Neural progenitor cell (in vitro differentiated cells): Measurements from ENCODE around the gene GRIK1. TPM values are rescaled to one million over a fixed set of nuclear protein-coding genes. Genes with fewer than 3 reads are reported as not detected.

ENCODE experiments used
- DNase-seq: peaks from one replicate; pipeline ENCODE4 v3.0.0-alpha.2; 2016; ENCODE audit warnings: low spot score
- H2AFZ ChIP-seq: fragments of 200-600 bp; sonication (generic); replicated peaks from 2 replicates; pipeline ENCODE4 v1.6.1; 2016; ENCODE audit warnings: antibody characterized with exemption
- H3F3A ChIP-seq: fragments of 200-600 bp; sonication (generic); 2 replicates; pipeline ENCODE4 v1.6.1; 2016; ENCODE audit warnings: antibody characterized with exemption, low read depth
- H3K27ac ChIP-seq: fragments of 200-600 bp; sonication (generic); 2 replicates; pipeline ENCODE4 v1.5.1; 2016; ENCODE audit warnings: mild to moderate bottlenecking
- H3K27me3 ChIP-seq: fragments of 200-600 bp; sonication (generic); 2 replicates; pipeline ENCODE4 v1.6.1; 2016; ENCODE audit warnings: mild to moderate bottlenecking, moderate library complexity
- H3K36me3 ChIP-seq: fragments of 200-600 bp; sonication (generic); 2 replicates; pipeline ENCODE4 v1.5.1; 2016
- H3K4me1 ChIP-seq: fragments of 200-600 bp; sonication (generic); 2 replicates; pipeline ENCODE4 v1.6.1; 2016; ENCODE audit warnings: mixed run types
- H3K4me2 ChIP-seq: fragments of 200-600 bp; sonication (generic); 2 replicates; pipeline ENCODE4 v1.6.1; 2016
- H3K4me3 ChIP-seq: fragments of 200-600 bp; sonication (generic); 2 replicates; pipeline ENCODE4 v1.5.1; 2016
- H3K79me2 ChIP-seq: fragments of 200-600 bp; sonication (generic); 2 replicates; pipeline ENCODE4 v1.6.1; 2016; ENCODE audit warnings: low read depth
- H3K9ac ChIP-seq: fragments of 200-600 bp; sonication (generic); 2 replicates; pipeline ENCODE4 v1.6.1; 2016
- H3K9me3 ChIP-seq: fragments of 200-600 bp; sonication (generic); 2 replicates; pipeline ENCODE4 v1.5.1; 2016; ENCODE audit warnings: low read depth
- H4K20me1 ChIP-seq: fragments of 200-600 bp; sonication (generic); 2 replicates; pipeline ENCODE4 v1.6.1; 2016; ENCODE audit warnings: low read depth
- H3K27ac Mint-ChIP-seq: 3 replicates; pipeline ENCODE4 v1.8.0; 2021; ENCODE audit warnings: mixed read lengths
- H3K27me3 Mint-ChIP-seq: 2 replicates; pipeline ENCODE4 v1.8.0; 2022; ENCODE audit warnings: low read depth, mild to moderate bottlenecking, inconsistent platforms, moderate library complexity, mixed read lengths; ENCODE audit not compliant: insufficient read depth
- H3K36me3 Mint-ChIP-seq: 3 replicates; pipeline ENCODE4 v1.8.0; 2021; ENCODE audit warnings: mixed read lengths
- H3K4me1 Mint-ChIP-seq: 3 replicates; pipeline ENCODE4 v1.8.0; 2021; ENCODE audit warnings: mixed read lengths
- H3K4me3 Mint-ChIP-seq: 3 replicates; pipeline ENCODE4 v1.8.0; 2021; ENCODE audit warnings: mild to moderate bottlenecking, moderate library complexity, mixed read lengths
- H3K9me3 Mint-ChIP-seq: 3 replicates; pipeline ENCODE4 v1.8.0; 2020; ENCODE audit warnings: mixed read lengths
- CTCF ChIP-seq: fragments of 200-600 bp; sonication (generic); IDR thresholded peaks from 2 replicates; pipeline ENCODE4 v1.5.1; 2017; ENCODE audit warnings: antibody characterized with exemption, mild to moderate bottlenecking
- EZH2 ChIP-seq: fragments of 200-600 bp; sonication (generic); IDR thresholded peaks from 2 replicates; pipeline ENCODE4 v1.6.1; 2017; ENCODE audit warnings: antibody characterized with exemption, mild to moderate bottlenecking, moderate library complexity
- EZH2phosphoT487 ChIP-seq: fragments of 200-600 bp; sonication (generic); IDR thresholded peaks from 2 replicates; pipeline ENCODE4 v1.6.1; 2017; ENCODE audit warnings: antibody characterized with exemption
- total RNA-seq: library from RNA; depleted of rRNA; stranded (reverse); fragments of >200 nt; gene quantifications from 2 replicates; pipeline ENCODE4 v1.2.3, GENCODE V29; 2015; ENCODE audit warnings: low replicate concordance

The GRIK1 gene
- total RNA-seq, 1 donor from 2014 or later: 1.6 TPM

GRCh38 chr21:29822064-29822463 lies 117.7 kb downstream of the GRIK1 start:
- no peak overlapping the region for H3K4me3 Mint-ChIP-seq
- Histone ChIP-seq H3K9ac (no peak overlapping the region), H3K4me1 (no peaks in the 10 kb centered on the region), H3K79me2 (no peaks in the 10 kb centered on the region), H2AFZ (no peak overlapping the region), H3K36me3 (no peaks in the 10 kb centered on the region), H4K20me1 (no peaks in the 10 kb centered on the region), H3F3A (no peaks in the 10 kb centered on the region), H3K27me3 (no peaks in the 10 kb centered on the region), H3K4me2 (no peak overlapping the region), H3K27ac (no peak overlapping the region), H3K4me3 (no peak overlapping the region), H3K9me3 (no peaks in the 10 kb centered on the region)
- no peaks in the 10 kb centered on the region for H3K36me3 Mint-ChIP-seq
- no peak for DNase-seq
- no peaks in the 10 kb centered on the region for H3K9me3 Mint-ChIP-seq
- no peak overlapping the region for H3K27ac Mint-ChIP-seq
- no peak for TF ChIP-seq CTCF
- TF ChIP-seq EZH2phosphoT487: no peak
- no peak for TF ChIP-seq EZH2
- H3K27me3 Mint-ChIP-seq: no peaks in the 10 kb centered on the region
- H3K4me1 Mint-ChIP-seq: peaks cover 27% of the 10 kb centered on the region

DNA sequence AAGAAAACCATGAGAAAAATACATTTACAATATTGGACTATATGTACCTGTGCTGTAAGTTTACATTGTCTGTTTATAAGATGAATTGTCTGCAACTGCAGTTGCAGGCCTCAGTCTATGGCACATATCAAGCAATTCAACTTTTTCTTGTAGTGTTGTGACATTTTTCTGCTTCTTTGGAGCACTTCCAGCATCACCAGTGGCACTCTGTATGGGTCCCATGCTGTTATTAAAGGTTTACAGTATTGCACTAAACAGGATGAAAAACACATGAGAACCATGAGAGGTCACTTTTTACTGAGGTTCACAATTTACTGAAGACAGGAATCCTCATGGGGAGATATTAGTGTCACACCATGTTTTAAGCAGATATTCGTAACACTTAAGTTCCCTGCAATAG lies 118.6 kb downstream of the GRIK1 start:
- Histone ChIP-seq H3K4me1 (no peaks in the 10 kb centered on the region), H3K9me3 (no peaks in the 10 kb centered on the region), H3K36me3 (no peaks in the 10 kb centered on the region), H2AFZ (no peak overlapping the region), H3K4me2 (no peak overlapping the region), H3K27me3 (no peaks in the 10 kb centered on the region), H3K9ac (no peak overlapping the region), H3F3A (no peaks in the 10 kb centered on the region), H3K27ac (no peak overlapping the region), H3K4me3 (no peak overlapping the region), H4K20me1 (no peaks in the 10 kb centered on the region), H3K79me2 (no peaks in the 10 kb centered on the region)
- Mint-ChIP-seq H3K4me3 (no peak overlapping the region), H3K27ac (no peak overlapping the region), H3K27me3 (no peaks in the 10 kb centered on the region), H3K36me3 (no peaks in the 10 kb centered on the region), H3K9me3 (no peaks in the 10 kb centered on the region), H3K4me1 (peaks cover 27% of the 10 kb centered on the region)
- TF ChIP-seq CTCF (no peak), EZH2phosphoT487 (no peak), EZH2 (no peak)
- no peak for DNase-seq

DNA sequence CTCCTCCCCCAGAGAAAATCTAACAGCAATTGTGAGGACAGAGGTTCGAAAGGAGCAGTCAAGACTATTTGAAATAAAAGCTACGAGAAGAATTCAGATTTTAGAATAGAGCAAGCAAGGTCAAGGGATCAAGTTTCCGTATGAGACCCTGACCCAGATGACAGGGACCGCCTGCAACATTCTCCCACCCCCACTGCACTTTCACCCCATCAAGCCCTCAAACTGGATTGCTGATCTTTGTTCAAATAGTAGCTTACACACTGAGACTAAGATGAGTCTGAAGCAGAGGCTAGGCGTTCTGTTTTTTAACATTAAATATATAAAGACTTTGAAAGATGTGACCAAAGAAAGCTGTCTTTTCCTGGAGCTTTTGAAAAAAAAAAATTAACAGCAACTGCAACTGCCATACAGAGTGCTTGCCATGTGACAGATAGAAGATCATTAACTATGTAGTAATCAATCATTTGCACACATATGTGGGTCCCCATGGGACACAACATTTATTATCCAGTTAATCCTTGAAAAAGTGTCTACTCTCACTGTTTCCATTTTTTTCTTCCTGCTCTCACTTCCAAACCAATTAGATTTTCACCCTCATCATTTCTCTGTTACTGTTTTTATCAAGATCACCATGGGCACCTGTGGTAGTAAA lies 120.0 kb downstream of the GRIK1 start:
- H3K4me1 Mint-ChIP-seq: peaks cover 27% of the 10 kb centered on the region
- H2AFZ ChIP-seq: no peak overlapping the region
- H3K9me3 Mint-ChIP-seq: peaks cover 2% of the 10 kb centered on the region
- H3K79me2 ChIP-seq: no peaks in the 10 kb centered on the region
- no peak overlapping the region for H3K4me3 Mint-ChIP-seq
- H3K27ac ChIP-seq: no peak overlapping the region
- no peaks in the 10 kb centered on the region for H3K36me3 ChIP-seq
- H3K4me3 ChIP-seq: no peak overlapping the region
- H3K27ac Mint-ChIP-seq: peak overlapping the region; percentile 31
- TF ChIP-seq EZH2phosphoT487 (no peak), EZH2 (no peak), CTCF (no peak)
- no peak overlapping the region for H3K9ac ChIP-seq
- H3K4me2 ChIP-seq: no peak overlapping the region
- DNase-seq: no peak
- no peaks in the 10 kb centered on the region for H4K20me1 ChIP-seq
- H3K9me3 ChIP-seq: no peaks in the 10 kb centered on the region
- H3K4me1 ChIP-seq: no peaks in the 10 kb centered on the region
- H3K27me3 Mint-ChIP-seq: no peaks in the 10 kb centered on the region
- H3K36me3 Mint-ChIP-seq: no peaks in the 10 kb centered on the region
- no peaks in the 10 kb centered on the region for H3F3A ChIP-seq
- H3K27me3 ChIP-seq: no peaks in the 10 kb centered on the region
